NB4 (cell line): ENCODE measurements around the gene NFATC2.

Experiments
- DNase-seq: peaks from one replicate; pipeline ENCODE4 v3.0.0; 2010; ENCODE audit warnings: low read depth
- H3K4me3 ChIP-seq: one replicate; pipeline ENCODE4 v1.5.1; 2011; ENCODE audit warnings: mild to moderate bottlenecking, low read depth, low read length, moderate library complexity
- MYC ChIP-seq: IDR thresholded peaks from 2 replicates; pipeline ENCODE4 v1.6.1; 2011; ENCODE audit warnings: low read depth, low read length
- POLR2A ChIP-seq: IDR thresholded peaks from 2 replicates; pipeline ENCODE4 v1.6.1; 2011; ENCODE audit warnings: mild to moderate bottlenecking; ENCODE audit not compliant: insufficient read length; ENCODE audit errors: extremely low read depth
- TF ChIP-seq, protein P1 (sequence below): IDR thresholded peaks from one replicate; pipeline ENCODE4 v1.5.1; 2012; ENCODE audit warnings: low read depth, low read length
- TF ChIP-seq, protein P2 (sequence below): IDR thresholded peaks from 2 replicates; pipeline ENCODE4 v1.6.1; 2011; ENCODE audit warnings: low read depth, low read length

The NFATC2 gene

DNA sequence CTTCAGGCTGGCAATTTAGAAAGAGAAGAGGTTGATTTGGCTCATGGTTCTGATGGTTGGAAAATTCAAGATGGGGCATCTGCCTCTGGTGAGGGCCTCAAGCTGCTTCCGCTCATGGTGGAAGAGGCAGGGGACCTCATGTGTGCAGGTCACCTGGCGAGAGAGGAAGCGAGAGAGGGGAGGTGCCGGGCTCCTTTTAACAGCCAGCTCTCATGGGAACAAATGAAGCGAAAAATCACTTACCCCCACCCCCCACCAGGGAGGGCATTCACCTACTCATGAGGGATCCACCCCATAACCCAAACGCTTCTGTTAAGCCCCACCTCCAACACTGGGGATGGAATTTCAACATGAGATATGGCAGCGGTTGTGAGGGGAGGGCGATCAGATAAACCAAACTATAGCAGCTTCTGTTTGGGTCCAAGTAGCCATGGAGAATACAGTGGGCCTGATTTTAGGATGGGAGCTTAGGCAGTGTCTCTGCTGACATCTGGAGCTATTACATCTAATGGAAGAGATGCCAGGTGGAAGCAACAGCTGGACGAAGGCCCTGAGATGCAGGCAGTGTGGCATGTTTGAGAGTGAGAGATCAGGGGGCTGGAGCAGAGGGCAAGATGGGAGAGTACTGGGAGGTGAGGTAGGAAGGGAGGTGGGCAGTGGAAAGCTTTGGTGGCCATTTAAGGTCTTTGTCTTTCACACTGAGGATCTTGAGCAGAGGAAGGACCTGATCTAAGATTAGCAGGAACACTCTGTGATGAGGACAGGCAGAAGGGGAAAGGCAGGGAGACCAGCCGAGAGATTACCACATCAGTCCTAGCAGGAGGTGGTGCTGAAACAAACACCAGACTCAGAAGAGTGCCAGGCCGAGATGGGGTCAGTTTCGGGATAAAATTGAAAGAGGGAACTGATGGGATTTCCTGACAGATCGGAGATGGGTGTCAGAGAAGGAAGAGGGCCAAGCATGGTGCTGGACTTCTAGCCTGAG is 161.8 kb downstream of the NFATC2 start:
- H3K4me3 ChIP-seq: no peak overlapping the region
- TF ChIP-seq POLR2A: no peak
- TF ChIP-seq MYC: no peak
- TF ChIP-seq, protein P1, sequence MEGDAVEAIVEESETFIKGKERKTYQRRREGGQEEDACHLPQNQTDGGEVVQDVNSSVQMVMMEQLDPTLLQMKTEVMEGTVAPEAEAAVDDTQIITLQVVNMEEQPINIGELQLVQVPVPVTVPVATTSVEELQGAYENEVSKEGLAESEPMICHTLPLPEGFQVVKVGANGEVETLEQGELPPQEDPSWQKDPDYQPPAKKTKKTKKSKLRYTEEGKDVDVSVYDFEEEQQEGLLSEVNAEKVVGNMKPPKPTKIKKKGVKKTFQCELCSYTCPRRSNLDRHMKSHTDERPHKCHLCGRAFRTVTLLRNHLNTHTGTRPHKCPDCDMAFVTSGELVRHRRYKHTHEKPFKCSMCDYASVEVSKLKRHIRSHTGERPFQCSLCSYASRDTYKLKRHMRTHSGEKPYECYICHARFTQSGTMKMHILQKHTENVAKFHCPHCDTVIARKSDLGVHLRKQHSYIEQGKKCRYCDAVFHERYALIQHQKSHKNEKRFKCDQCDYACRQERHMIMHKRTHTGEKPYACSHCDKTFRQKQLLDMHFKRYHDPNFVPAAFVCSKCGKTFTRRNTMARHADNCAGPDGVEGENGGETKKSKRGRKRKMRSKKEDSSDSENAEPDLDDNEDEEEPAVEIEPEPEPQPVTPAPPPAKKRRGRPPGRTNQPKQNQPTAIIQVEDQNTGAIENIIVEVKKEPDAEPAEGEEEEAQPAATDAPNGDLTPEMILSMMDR: no peak
- TF ChIP-seq, protein P2, sequence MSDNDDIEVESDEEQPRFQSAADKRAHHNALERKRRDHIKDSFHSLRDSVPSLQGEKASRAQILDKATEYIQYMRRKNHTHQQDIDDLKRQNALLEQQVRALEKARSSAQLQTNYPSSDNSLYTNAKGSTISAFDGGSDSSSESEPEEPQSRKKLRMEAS: no peak
- no peak for DNase-seq

DNA sequence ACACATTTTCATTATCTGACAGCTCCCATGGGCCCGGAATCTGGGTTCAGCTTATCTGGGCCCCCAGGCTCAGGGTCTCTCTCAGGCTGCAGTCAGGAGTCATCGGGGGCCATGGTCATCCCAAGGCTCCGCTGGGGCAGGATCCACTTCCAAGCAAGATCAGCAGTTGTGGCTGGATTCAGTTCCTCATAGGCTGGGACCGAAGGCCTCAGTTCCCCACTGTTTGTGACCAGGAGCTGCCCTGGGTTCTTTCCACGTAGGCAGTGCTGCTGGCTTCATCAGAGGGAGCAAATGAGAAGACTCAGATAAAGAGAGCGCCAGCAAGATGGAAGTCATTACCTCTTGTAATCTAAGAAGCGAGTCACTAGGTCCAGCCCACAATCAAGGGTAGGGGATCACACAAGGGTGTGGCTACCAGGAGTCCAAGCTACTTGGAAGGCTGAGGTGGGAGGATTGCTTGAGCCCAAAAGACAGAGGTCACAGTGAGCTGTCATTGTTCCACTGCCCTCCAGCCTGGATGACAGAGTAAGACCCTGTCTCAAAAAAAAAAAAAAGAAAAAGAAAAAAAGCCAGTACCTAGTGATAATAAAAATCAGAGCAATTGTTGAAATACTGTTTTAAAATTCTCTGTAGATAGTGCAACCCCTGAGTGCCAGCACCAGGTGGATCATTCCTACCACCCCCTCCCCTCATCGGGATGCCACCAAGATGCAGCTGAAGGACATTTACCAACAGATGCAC is 162.7 kb downstream of the NFATC2 start:
- DNase-seq: no peak
- TF ChIP-seq, protein P1: no peak
- no peak for TF ChIP-seq POLR2A
- H3K4me3 ChIP-seq: no peak overlapping the region

DNA sequence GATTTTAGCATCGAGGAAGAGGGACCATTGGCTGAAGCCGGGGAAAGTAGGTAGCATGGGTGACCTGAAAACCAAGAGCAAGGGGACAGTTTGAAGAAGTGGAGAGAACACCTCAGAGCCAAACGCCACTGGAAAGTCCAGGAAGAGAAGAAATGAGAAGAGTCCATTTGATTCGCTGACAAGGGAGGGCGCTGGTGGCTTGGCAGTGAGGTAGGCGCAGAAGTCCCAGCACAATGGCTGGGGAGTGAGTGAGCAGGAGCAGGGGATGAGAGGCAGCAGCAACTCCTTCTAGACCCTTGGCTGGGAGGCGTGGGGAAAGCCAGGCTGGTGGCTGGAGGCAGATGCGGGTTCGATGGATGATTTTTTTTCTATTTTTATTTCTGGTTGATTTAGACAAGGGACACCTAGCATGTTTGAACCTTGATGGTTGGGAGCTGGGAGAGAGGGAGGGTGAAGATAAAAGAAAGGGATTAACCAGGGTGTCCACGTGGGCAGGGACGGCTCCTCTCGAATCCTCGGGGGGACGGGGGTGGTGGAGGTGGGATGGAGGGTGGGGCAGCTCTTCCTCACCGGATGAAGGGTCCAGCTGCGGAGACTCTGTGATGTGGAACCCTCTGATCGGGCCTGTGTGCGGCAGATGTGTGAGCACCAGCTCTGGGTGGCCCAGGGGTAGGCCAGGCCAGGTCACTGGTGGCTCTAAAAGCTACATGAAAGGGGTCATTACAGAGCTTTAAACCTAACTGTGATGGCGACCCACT is 164.2 kb downstream of the NFATC2 start:
- TF ChIP-seq, protein P1: peak; percentile 13
- TF ChIP-seq MYC (no peak), POLR2A (no peak)
- TF ChIP-seq, protein P2: no peak
- DNase-seq: peak; percentile 46
- H3K4me3 ChIP-seq: no peak overlapping the region

DNA sequence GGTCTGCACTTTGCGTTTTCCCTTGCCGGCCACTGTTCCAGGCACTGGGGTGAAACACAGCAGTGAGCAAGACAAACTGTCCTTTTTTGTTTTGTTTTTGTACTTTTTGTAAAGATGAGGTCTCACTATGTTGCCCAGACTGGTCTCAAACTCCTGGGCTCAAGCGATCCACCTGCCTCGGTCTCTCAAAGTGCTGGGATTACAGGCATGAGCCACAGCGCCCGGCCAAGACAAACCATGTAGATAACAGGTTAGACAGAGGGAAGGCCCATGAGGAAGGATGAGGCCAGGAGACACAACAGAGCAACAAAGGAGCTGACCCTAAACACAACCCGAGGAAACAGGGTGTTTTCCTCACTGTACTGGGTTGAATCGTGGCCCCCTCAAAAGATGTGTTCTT is 165.4 kb downstream of the NFATC2 start:
- H3K4me3 ChIP-seq: no peak overlapping the region
- TF ChIP-seq POLR2A (no peak), MYC (no peak)
- TF ChIP-seq, protein P2: no peak
- TF ChIP-seq, protein P1: no peak
- no peak for DNase-seq

DNA sequence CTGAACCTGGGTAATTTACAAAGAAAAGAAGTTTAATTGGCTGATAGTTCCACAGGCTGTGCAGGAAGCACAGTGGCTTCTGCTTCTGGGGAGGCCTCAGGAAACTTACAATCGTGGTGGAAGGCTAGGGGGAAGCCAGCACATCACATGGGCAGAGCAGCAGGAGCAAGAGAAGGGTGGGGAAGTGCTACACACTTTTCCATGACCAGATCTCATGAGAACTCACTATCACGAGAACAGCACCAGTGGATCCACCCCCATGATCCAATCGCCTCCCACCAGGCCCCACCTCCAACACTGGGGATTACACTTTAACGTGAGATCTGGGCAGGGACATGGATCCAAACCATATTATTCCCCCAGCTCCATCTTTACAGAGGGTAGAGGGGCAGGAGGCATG is 166.4 kb downstream of the NFATC2 start:
- H3K4me3 ChIP-seq: no peak overlapping the region
- TF ChIP-seq, protein P2: no peak
- TF ChIP-seq MYC: no peak
- TF ChIP-seq, protein P1: no peak
- TF ChIP-seq POLR2A: no peak
- no peak for DNase-seq
